Urinary bladder (tissue), 4 donors: ENCODE results near the gene RRP36. TPM values are rescaled to one million over a fixed set of nuclear protein-coding genes. Genes with fewer than 3 reads are reported as not detected.

ENCODE experiments used
- DNase-seq: peaks from one replicate; pipeline ENCODE4 v3.0.0-alpha.2; 2015; ENCODE audit errors: extremely low spot score
- H3K27ac ChIP-seq: one replicate; pipeline ENCODE4 v1.5.1; 2013; ENCODE audit warnings: low read depth, mild to moderate bottlenecking, moderate library complexity
- H3K36me3 ChIP-seq: one replicate; pipeline ENCODE4 v1.6.1; 2013; ENCODE audit warnings: mild to moderate bottlenecking, moderate library complexity; ENCODE audit not compliant: insufficient read depth
- H3K4me1 ChIP-seq: one replicate; pipeline ENCODE4 v1.6.1; 2013; ENCODE audit warnings: mild to moderate bottlenecking, moderate library complexity; ENCODE audit not compliant: insufficient read depth
- H3K4me3 ChIP-seq: one replicate; pipeline ENCODE4 v1.5.1; 2013; ENCODE audit warnings: low read depth, low read length
- WGBS: extraction: QIAGEN DNeasy Blood & Tissue Kit; methylation state at CpG from one replicate; pipeline ENCODE4 v1.1.7; 2013; 5-methylcytosine and 5-hydroxymethylcytosine counted together
- polyA plus RNA-seq: library from polyadenylated mRNA; stranded (reverse); fragments of 200-250 nt; gene quantifications from one replicate; pipeline ENCODE4 v1.2.3, GENCODE V29; 2013
- total RNA-seq: library from RNA; depleted of rRNA; stranded (reverse); fragments of >200 nt; gene quantifications from one replicate; pipeline ENCODE4 v1.2.3, GENCODE V29; 2014
- donor health status: healthy with polysubstance abuse.
- donor health status: healthy.

Gene RRP36, protein sequence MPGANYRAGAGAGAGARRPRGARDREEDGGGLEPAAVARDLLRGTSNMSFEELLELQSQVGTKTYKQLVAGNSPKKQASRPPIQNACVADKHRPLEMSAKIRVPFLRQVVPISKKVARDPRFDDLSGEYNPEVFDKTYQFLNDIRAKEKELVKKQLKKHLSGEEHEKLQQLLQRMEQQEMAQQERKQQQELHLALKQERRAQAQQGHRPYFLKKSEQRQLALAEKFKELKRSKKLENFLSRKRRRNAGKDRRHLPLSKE
- total RNA-seq, result 37.1 TPM
- 38.1 TPM for polyA plus RNA-seq

DNA sequence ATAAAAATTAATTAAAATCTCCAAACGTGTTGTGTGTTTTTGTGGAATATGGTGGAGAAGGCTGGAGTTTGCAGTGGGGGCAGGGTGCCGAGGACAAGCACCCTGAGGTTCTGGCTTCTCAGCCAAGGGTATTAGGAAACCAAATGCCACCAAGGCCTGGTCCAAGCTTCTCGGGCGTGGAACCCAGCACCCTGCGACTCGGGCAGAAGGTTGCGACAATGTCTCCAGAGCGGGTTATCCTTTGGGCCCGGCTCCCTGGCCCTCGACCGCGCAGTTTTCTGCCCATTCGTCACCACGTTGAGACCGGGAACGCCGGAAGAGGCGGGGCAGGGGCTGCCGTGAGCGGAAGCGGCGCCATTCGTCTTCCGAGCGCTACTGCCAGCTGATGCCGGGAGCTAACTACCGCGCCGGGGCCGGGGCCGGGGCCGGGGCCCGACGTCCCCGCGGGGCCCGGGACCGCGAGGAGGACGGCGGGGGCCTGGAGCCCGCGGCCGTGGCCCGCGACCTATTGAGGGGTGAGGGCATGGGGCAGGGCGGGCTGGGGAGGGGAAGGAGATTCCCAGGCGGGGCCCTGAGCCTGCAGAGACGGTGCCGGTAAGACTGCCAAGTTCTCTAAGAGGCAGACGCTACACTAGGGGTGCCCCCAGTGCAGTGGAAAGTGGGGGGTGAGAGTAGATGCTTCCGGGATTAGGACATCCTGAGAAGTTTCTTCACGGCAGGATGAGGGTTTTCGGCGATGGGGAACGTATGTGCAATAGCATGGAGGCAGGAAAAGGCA lies at the start of gene RRP36:
TSS of gene RRP36 (plus strand) at position 354 of the 778 bp plus-strand sequence. CDS start at position 386, 32 bp downstream.
- no peak for DNase-seq
- Histone ChIP-seq H3K27ac (peak within 1 kb of the TSS; percentile 88), H3K4me1 (no peaks in the 10 kb centered on the region), H3K4me3 (peak within 1 kb of the TSS; percentile 97), H3K36me3 (no peaks in the 10 kb centered on the region)
- WGBS, result under 1% methylated on average over 56 of the region's 56 CpGs

- Histone ChIP-seq H3K27ac (no peak overlapping the region), H3K36me3 (peaks cover 7% of the 10 kb centered on the region), H3K4me1 (peaks cover 2% of the 10 kb centered on the region), H3K4me3 (no peak overlapping the region)
- WGBS, result 79% methylated on average over 3 of the region's 3 CpGs
- no peak for DNase-seq
These were observed 49.6 kb upstream of the RRP36 start for GRCh38 chr6:42971746-42972327.

- Histone ChIP-seq H3K4me3 (no peak overlapping the region), H3K27ac (no peak overlapping the region), H3K4me1 (peaks cover 2% of the 10 kb centered on the region), H3K36me3 (peaks cover 5% of the 10 kb centered on the region)
- DNase-seq, result no peak
- WGBS, result 89% methylated on average over 3 of the region's 3 CpGs
These were observed 47.5 kb upstream of the RRP36 start for GRCh38 chr6:42973926-42974325.

GRCh38 chr6:42974919-42975505 lies 46.4 kb upstream of the RRP36 start:
- H3K36me3 ChIP-seq, result peaks cover 5% of the 10 kb centered on the region
- peaks cover 2% of the 10 kb centered on the region for H3K4me1 ChIP-seq
- H3K4me3 ChIP-seq, result no peak overlapping the region
- WGBS, result 76% methylated on average over 5 of the region's 5 CpGs
- no peak overlapping the region for H3K27ac ChIP-seq
- no peak for DNase-seq

- no peaks in the 10 kb centered on the region for H3K4me1 ChIP-seq
- H3K27ac ChIP-seq, result peak overlapping the region; percentile 83
- WGBS, result under 1% methylated on average over 28 of the region's 28 CpGs
- H3K4me3 ChIP-seq, result peak overlapping the region; percentile 90
- no peak for DNase-seq
- peaks cover 5% of the 10 kb centered on the region for H3K36me3 ChIP-seq
These were observed 43.0 kb upstream of the RRP36 start for GRCh38 chr6:42978487-42978838.

- no peaks in the 10 kb centered on the region for H3K4me1 ChIP-seq
- H3K36me3 ChIP-seq, result no peaks in the 10 kb centered on the region
- DNase-seq, result peak; percentile 72
- under 1% methylated on average over 59 of the region's 59 CpGs for WGBS
- peak within 1 kb of the TSS; percentile 83 for H3K27ac ChIP-seq
- H3K4me3 ChIP-seq, result peak within 1 kb of the TSS; percentile 90
These were observed 42.4 kb upstream of the RRP36 start, which contains the start of gene PEX6 for GRCh38 chr6:42978839-42979522. Gene PEX6, minus strand, starts transcription at chr6:42979181. Its CDS starts 31 bp downstream, at chr6:42979150.

GRCh38 chr6:42979523-42980177 lies 41.8 kb upstream of the RRP36 start:
- H3K27ac ChIP-seq, result peak overlapping the region; percentile 71
- H3K4me1 ChIP-seq, result no peaks in the 10 kb centered on the region
- WGBS, result 43% methylated on average over 9 of the region's 9 CpGs
- H3K36me3 ChIP-seq, result no peaks in the 10 kb centered on the region
- no peak for DNase-seq
- peak overlapping the region; percentile 90 for H3K4me3 ChIP-seq

DNA sequence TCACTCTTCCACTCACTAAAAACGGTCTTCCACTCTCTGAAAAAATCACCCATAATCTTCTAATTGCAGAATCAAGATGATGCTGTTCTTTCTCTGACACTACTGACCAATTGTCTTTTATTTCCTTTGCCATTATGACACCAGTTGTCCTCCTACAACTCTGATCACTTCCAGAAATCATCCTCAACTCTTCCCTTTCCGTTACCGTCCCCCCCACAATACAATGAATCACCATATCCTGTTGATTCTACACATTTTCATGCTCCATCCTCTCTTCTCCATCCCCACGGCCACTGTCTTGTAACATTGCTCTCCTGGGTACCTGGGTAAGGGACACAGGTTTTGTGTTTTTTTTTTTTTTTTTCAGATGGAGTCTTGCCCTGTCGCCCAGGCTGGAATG lies 39.6 kb upstream of the RRP36 start:
- 89% methylated on average over 5 of the region's 5 CpGs for WGBS

GRCh38 chr6:42984001-42984923 lies 37.2 kb upstream of the RRP36 start, which contains the start of gene PPP2R5D:
Gene PPP2R5D, plus strand, starts transcription at chr6:42984570. Its CDS starts 108 bp downstream, at chr6:42984678.
- Histone ChIP-seq H3K36me3 (no peaks in the 10 kb centered on the region), H3K4me3 (peak within 1 kb of the TSS; percentile 76), H3K27ac (peak within 1 kb of the TSS; percentile 65), H3K4me1 (no peaks in the 10 kb centered on the region)
- DNase-seq, result peak; percentile 98
- WGBS, result under 1% methylated on average over 59 of the region's 59 CpGs

More for the DNA sequence above, 39.6 kb upstream of the RRP36 start:
- Histone ChIP-seq H3K36me3 (no peaks in the 10 kb centered on the region), H3K27ac (no peak overlapping the region), H3K4me3 (no peak overlapping the region), H3K4me1 (no peaks in the 10 kb centered on the region)
- no peak for DNase-seq

DNA sequence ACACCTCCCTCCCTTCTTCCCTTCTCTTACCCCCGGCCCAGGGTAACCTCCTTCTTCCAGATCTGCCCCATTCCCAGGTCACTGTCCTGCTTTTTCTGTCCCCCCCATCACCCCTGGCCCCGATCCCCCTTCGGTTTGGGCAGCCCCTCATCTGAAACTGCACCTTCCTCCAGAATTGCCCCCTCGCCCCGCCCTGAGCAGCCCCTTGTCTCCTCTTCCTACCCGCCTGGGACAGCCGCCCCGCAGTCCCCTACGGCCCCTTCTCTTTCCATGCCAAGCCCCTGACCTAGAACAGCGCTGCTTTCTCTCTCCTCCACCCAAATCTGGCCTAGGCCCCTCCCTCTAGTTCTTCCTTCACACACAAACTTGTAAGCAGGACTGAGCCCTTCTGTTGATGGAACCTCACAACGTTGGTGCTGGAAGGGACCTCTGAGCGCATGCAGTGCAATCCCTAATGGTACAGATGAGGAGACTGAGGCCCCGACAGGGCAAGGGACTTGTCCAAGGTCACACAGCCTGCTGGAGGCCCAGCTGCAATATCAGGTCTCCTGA lies 36.4 kb upstream of the RRP36 start:
- WGBS, result 10% methylated on average over 13 of the region's 13 CpGs
- H3K36me3 ChIP-seq, result no peaks in the 10 kb centered on the region
- H3K4me1 ChIP-seq, result no peaks in the 10 kb centered on the region
- peak overlapping the region; percentile 45 for H3K27ac ChIP-seq
- H3K4me3 ChIP-seq, result peak overlapping the region; percentile 76
- no peak for DNase-seq

GRCh38 chr6:42987533-42988451 lies 33.6 kb upstream of the RRP36 start:
- H3K36me3 ChIP-seq, result no peaks in the 10 kb centered on the region
- H3K27ac ChIP-seq, result no peak overlapping the region
- WGBS, result 77% methylated on average over 5 of the region's 5 CpGs
- H3K4me3 ChIP-seq, result no peak overlapping the region
- no peak for DNase-seq
- H3K4me1 ChIP-seq, result no peaks in the 10 kb centered on the region
